Testis (tissue), 3 donors: Measurements from ENCODE around the gene MRPL36. TPM values are rescaled to one million over a fixed set of nuclear protein-coding genes. Genes with fewer than 3 reads are reported as not detected.

Experiments
- DNase-seq: peaks from one replicate; pipeline ENCODE4 v3.0.0-alpha.2; 2019
- H3K27ac ChIP-seq, 2 donors: fragments of 200-600 bp; sonication (generic); one replicate each; pipeline ENCODE4 v1.5.1; 2019
- H3K27me3 ChIP-seq: fragments of 200-600 bp; sonication (generic); one replicate; pipeline ENCODE4 v1.5.1; 2019
- H3K36me3 ChIP-seq: fragments of 200-600 bp; sonication (generic); one replicate; pipeline ENCODE4 v1.5.1; 2017; ENCODE audit warnings: low read depth; ENCODE audit errors: missing control alignments
- H3K4me1 ChIP-seq: fragments of 200-600 bp; sonication (generic); one replicate; pipeline ENCODE4 v1.5.1; 2019
- H3K4me3 ChIP-seq, 2 donors: fragments of 200-600 bp; sonication (generic); one replicate each; pipeline ENCODE4 v1.5.1; 2017 to 2019
- H3K9me3 ChIP-seq: fragments of 200-600 bp; sonication (generic); one replicate; pipeline ENCODE4 v1.5.1; 2017
- CTCF ChIP-seq, 3 experiments: fragments of 450-650 bp in 2 of 3; fragments of 200-600 bp in 1 of 3; sonication (generic) in 1 of 3; IDR thresholded peaks; one replicate each; pipeline ENCODE4 v1.5.1; 2016 to 2019; ENCODE audit warnings: antibody characterized with exemption in 3 of 3, mild to moderate bottlenecking in 2 of 3, moderate library complexity in 1 of 3
- POLR2A ChIP-seq: fragments of 450-650 bp; IDR thresholded peaks from one replicate; pipeline ENCODE4 v1.6.1; 2017; ENCODE audit warnings: antibody characterized with exemption, mild to moderate bottlenecking, moderate library complexity
- WGBS, 2 donors: methylation state at CpG; one replicate each; pipeline ENCODE4 v1.1.5; 2018; 5-methylcytosine and 5-hydroxymethylcytosine counted together
- intact Hi-C: fragments of 100-400 bp; cut with DNase I; formaldehyde crosslinking; loops from one replicate; pipeline ENCODE4 v1.15.1; 2023; ENCODE audit warnings: low total_unique reads
- polyA plus RNA-seq: library from polyadenylated mRNA; stranded (reverse); fragments of 350-450 nt; fragmentation: Illumina TruSeq; extraction: RNeasy Lipid Tissue Mini Kit (QIAGEN cat#74804); gene quantifications from one replicate; pipeline ENCODE4 v1.2.3, GENCODE V29; 2014; ENCODE audit warnings: low read depth, low replicate concordance; ENCODE audit not compliant: insufficient read depth
- total RNA-seq, 2 donors: library from RNA; depleted of rRNA; stranded (reverse); fragments of >200 nt; gene quantifications; one replicate each; pipeline ENCODE4 v1.2.3, GENCODE V29; 2016

The MRPL36 gene
- total and polyA plus RNA-seq, 3 donors from 2014 or later = 60.8 to 164 (median 101) TPM

- WGBS, 2 donors = 92 to 95% methylated on average over 15 to 20 of the region's 20 CpGs
- H3K4me1 ChIP-seq = no peaks in the 10 kb centered on the region
- no peak overlapping the region for H3K27ac ChIP-seq
- H3K4me3 ChIP-seq = no peak overlapping the region
- no peak for TF ChIP-seq CTCF (IDR thresholded peaks at IDR 0.05)
- no peak for TF ChIP-seq POLR2A
- H3K27me3 ChIP-seq = no peaks in the 10 kb centered on the region
- H3K36me3 ChIP-seq = no peaks in the 10 kb centered on the region
- H3K9me3 ChIP-seq = no peaks in the 10 kb centered on the region
- intact Hi-C loops = no loop called here
- DNase-seq = no peak
Measured at GRCh38 chr5:1807451-1808185, 8.0 kb upstream of the MRPL36 start.

GRCh38 chr5:1806974-1807373 is 7.3 kb upstream of the MRPL36 start:
- Histone ChIP-seq H3K27me3 (no peaks in the 10 kb centered on the region), H3K4me3 (no peak overlapping the region), H3K36me3 (no peaks in the 10 kb centered on the region), H3K4me1 (peaks cover 3% of the 10 kb centered on the region), H3K27ac (no peak overlapping the region), H3K9me3 (no peaks in the 10 kb centered on the region)
- 88 to 89% methylated on average over 16 of the region's 16 CpGs for whole genome bisulfite sequencing, 2 donors
- DNase-seq = no peak
- TF ChIP-seq POLR2A (no peak), CTCF (IDR thresholded peaks at IDR 0.05) (no peak)
- intact Hi-C loops = no loop called here

GRCh38 chr5:1806199-1806598 is 6.6 kb upstream of the MRPL36 start:
- H3K9me3 ChIP-seq = no peaks in the 10 kb centered on the region
- peaks cover 6% of the 10 kb centered on the region for H3K4me1 ChIP-seq
- H3K27ac ChIP-seq = no peak overlapping the region
- WGBS, 2 donors = 82 to 88% methylated on average over 8 to 15 of the region's 15 CpGs
- no peaks in the 10 kb centered on the region for H3K27me3 ChIP-seq
- no peak overlapping the region for H3K4me3 ChIP-seq
- TF ChIP-seq POLR2A = no peak
- TF ChIP-seq CTCF (IDR thresholded peaks at IDR 0.05) = no peak
- H3K36me3 ChIP-seq = no peaks in the 10 kb centered on the region
- intact Hi-C loops = no loop called here
- DNase-seq = no peak

GRCh38 chr5:1805736-1806135 is 6.1 kb upstream of the MRPL36 start:
- H3K27ac ChIP-seq = no peak overlapping the region
- H3K9me3 ChIP-seq = no peaks in the 10 kb centered on the region
- 93 to 99% methylated on average over 10 of the region's 10 CpGs for WGBS, 2 donors
- H3K36me3 ChIP-seq = no peaks in the 10 kb centered on the region
- intact Hi-C loops = no loop called here
- peaks cover 6% of the 10 kb centered on the region for H3K4me1 ChIP-seq
- DNase-seq = no peak
- no peak overlapping the region for H3K4me3 ChIP-seq
- TF ChIP-seq CTCF (IDR thresholded peaks at IDR 0.05) (no peak), POLR2A (no peak)
- no peaks in the 10 kb centered on the region for H3K27me3 ChIP-seq

- no peaks in the 10 kb centered on the region for H3K9me3 ChIP-seq
- no peak overlapping the region for H3K27ac ChIP-seq
- DNase-seq = no peak
- no peak overlapping the region for H3K4me3 ChIP-seq
- H3K36me3 ChIP-seq = no peaks in the 10 kb centered on the region
- 81 to 84% methylated on average over 4 of the region's 4 CpGs for WGBS, 2 donors
- no peaks in the 10 kb centered on the region for H3K27me3 ChIP-seq
- TF ChIP-seq CTCF (IDR thresholded peaks at IDR 0.05) (no peak), POLR2A (no peak)
- intact Hi-C loops = no loop called here
- peaks cover 6% of the 10 kb centered on the region for H3K4me1 ChIP-seq
Measured at GRCh38 chr5:1805326-1805725, 5.7 kb upstream of the MRPL36 start.
